ENCODE data around the gene GDPGP1.

DNA sequence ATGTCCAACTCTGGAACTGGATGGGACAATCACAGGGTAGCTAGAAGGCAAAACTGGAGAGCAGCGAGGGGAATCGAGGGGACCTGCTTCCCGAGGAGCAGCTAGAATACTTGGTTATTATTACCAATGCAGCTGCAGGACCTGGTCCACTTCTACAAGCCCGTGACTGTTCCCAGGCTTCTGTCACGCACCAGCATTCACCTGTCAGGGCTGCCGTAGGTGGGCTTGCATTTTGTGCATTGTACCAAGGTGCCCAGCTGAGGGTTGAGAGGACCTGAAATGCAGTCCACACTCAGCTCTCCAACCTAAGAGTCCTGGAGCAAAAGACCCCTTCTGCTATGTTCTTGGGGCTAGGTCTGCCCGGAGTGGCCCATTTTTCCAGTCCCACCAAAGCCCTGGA, 30.5 kb upstream of the GDPGP1 start:
- TF ChIP-seq, protein P1, sequence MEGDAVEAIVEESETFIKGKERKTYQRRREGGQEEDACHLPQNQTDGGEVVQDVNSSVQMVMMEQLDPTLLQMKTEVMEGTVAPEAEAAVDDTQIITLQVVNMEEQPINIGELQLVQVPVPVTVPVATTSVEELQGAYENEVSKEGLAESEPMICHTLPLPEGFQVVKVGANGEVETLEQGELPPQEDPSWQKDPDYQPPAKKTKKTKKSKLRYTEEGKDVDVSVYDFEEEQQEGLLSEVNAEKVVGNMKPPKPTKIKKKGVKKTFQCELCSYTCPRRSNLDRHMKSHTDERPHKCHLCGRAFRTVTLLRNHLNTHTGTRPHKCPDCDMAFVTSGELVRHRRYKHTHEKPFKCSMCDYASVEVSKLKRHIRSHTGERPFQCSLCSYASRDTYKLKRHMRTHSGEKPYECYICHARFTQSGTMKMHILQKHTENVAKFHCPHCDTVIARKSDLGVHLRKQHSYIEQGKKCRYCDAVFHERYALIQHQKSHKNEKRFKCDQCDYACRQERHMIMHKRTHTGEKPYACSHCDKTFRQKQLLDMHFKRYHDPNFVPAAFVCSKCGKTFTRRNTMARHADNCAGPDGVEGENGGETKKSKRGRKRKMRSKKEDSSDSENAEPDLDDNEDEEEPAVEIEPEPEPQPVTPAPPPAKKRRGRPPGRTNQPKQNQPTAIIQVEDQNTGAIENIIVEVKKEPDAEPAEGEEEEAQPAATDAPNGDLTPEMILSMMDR (IDR thresholded peaks at IDR 0.05; ENCODE audit: insufficient read depth, low read depth, low read length), result no peak
- TF ChIP-seq EZH2 (IDR thresholded peaks at IDR 0.05; ENCODE audit: insufficient read depth, low read length), result no peak
